Tibial nerve (tissue), 4 donors: ENCODE measurements around the gene HSD17B8.

Experiments
- CTCF ChIP-seq, 5 experiments: fragments of 200-600 bp in 3 of 5; fragments of 450-650 bp in 2 of 5; sonication (generic) in 3 of 5; IDR thresholded peaks; one replicate each; pipeline ENCODE4 v1.5.1; 2016 to 2019; ENCODE audit warnings: antibody characterized with exemption in 5 of 5, mild to moderate bottlenecking in 3 of 5, moderate library complexity in 2 of 5
- EP300 ChIP-seq, 2 donors: sonication (generic); formaldehyde crosslinking; IDR thresholded peaks; one replicate each; pipeline ENCODE4 v1.6.1; 2017; ENCODE audit warnings: antibody characterized with exemption in 2 of 2, mild to moderate bottlenecking in 1 of 2
- POLR2A ChIP-seq, 2 donors: fragments of 450-650 bp; IDR thresholded peaks; one replicate each; pipeline ENCODE4 v1.6.1; 2017; ENCODE audit warnings: antibody characterized with exemption in 2 of 2, mild to moderate bottlenecking in 2 of 2, moderate library complexity in 2 of 2

GRCh38 chr6:33167374-33168283 is 36.8 kb upstream of the HSD17B8 start:
- no peak for TF ChIP-seq EP300 (IDR thresholded peaks at IDR 0.05)
- no peak for TF ChIP-seq CTCF (IDR thresholded peaks at IDR 0.05)
- TF ChIP-seq POLR2A (IDR thresholded peaks at IDR 0.05): no peak
